Measurements from ENCODE around the gene TNFAIP3.

The TNFAIP3 gene

DNA sequence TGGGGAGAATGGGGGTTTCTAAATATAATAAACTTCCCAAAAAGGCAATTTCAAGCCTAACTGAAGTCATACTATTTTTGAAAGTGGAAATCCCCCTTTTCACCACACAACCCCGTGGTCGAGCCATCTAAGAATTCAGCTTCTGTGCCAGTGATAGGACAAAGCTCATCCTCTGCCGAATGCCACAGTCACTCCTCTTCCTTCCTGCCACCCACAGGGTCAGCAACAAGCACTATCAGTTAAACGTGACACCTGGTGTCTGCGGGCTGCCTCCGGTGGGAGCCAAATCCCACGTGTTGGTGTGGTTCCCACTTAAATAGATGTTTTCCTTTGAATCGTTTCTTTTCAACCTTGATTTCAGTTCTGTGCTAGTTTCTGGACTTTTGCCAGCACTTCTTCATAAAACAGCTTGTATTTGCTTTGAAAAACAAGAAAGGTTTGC, 60.7 kb downstream of the TNFAIP3 start:
- DNase-seq = peak; percentile 77

DNA sequence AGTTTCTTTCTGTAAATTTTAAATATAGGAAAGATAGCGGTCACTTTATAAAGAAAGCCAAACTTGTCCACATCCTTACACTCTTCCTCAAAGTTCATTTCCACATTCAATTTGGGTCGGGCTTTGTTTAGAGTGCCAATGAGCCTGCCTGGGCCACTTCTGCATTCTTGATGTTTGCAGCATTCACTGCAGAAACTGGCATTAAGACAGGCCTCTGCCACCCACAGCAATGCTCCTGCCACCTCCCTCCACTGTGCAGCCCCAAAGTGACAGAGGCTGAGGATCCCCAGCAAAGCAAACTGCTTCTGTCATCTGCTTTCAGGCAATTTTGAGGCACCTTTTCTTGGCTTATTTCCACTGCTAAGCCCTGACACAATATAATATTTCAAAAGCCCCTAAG, 61.2 kb downstream of the TNFAIP3 start:
- peak; percentile 74 for DNase-seq

DNA sequence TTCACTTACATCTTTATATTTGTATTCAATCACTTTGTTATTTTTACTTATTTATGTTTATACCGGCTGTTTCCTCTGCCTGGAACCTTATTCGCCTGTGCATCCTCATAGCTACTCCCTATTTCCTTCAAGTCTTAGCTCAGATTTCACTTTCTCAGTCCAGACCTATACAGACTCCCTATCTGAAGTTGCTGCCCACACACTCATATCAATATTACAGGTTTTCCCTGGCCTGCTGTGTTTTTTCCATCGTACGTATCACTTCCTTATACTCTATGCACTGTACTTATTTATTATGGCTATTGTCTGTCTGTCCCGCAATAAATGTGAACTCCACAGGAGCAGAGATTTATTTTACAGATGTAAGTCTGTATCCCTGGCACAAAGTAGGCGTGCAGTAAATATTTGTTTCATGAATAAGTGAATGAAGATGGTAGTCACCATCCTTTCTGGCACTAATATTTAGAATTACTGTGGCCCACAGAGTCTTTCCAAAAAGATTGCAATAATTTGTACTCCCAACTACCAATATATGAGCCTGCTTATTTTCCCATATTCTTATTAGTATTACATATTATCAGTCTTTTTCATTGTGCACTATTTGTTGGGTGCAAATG, 64.9 kb downstream of the TNFAIP3 start:
- no peak for DNase-seq

Data from RPMI8226 (cell line).